HG02763 (cell line): ENCODE results near the gene PTCH1.

ENCODE experiments used
- ATAC-seq: cut with Tn5 transposase; IDR thresholded peaks from one replicate; pipeline ENCODE4 v1.9.1; 2021; ENCODE audit warnings: mild to moderate bottlenecking, moderate library complexity; ENCODE audit not compliant: unreplicated experiment

PTCH1 gene

DNA sequence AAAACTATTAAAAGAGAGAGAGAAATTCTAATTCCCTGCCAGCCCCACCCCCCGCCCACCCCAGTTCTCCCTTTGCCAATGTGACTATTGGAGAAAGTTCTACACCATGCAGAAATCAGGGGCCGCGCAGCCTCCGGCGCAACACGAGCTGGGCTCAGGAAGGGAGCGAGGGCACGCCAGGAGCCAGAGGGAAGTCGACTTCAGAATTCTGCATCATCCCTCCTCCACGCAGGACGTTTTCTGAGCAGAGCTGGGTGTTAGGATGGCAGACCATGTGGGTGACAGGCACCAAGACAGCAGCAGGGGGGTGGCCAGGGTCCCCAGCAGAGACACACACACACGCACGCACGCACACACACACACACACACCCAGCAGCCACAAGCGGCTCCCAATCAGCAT is 72.6 kb downstream of the PTCH1 start:
- ATAC-seq = no peak

DNA sequence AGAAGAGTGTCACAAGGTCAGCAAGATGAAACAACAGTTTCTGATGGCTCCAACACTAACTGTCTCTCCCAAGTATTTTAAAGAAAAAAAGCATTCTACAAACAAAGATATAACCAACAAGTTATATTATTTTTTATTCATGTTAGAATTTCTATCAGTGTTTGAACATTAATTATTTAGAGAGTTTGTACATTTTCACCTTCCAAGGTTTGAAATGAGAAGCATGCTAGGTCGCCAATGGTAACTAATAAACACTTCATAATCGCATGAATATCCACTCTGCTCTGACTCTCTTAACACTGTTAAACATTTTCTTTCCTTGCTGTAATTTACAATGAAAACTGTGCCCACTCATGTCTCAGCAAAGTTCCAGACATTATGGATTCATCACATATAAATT is 73.5 kb downstream of the PTCH1 start:
- no peak for ATAC-seq

- no peak for ATAC-seq
Observed at GRCh38 chr9:95441081-95441480, 75.7 kb downstream of the PTCH1 start.

GRCh38 chr9:95440447-95440846 is 76.3 kb downstream of the PTCH1 start:
- no peak for ATAC-seq

GRCh38 chr9:95438561-95439357 is 78.0 kb downstream of the PTCH1 start:
- ATAC-seq = no peak

GRCh38 chr9:95437559-95437958 is 79.2 kb downstream of the PTCH1 start:
- ATAC-seq = no peak

DNA sequence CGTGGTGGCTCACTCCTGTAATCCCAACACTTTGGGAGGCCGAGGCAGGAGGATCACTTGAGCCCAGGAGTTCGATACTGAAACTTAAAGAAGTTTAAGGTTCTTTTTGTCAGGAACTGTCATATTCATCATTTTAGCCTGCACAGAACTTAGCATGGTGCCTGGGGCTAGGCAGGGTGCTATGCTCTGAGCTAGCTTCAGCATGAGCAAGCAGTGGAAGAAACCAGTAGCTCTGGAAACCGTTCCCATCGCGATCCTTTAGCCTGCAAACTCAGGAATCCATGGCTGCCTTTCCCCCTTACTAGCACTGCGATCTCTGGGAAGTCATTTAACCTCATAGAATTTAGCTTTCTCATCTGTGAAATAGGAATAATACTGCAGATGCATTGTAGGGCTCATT is 80.4 kb downstream of the PTCH1 start:
- no peak for ATAC-seq

DNA sequence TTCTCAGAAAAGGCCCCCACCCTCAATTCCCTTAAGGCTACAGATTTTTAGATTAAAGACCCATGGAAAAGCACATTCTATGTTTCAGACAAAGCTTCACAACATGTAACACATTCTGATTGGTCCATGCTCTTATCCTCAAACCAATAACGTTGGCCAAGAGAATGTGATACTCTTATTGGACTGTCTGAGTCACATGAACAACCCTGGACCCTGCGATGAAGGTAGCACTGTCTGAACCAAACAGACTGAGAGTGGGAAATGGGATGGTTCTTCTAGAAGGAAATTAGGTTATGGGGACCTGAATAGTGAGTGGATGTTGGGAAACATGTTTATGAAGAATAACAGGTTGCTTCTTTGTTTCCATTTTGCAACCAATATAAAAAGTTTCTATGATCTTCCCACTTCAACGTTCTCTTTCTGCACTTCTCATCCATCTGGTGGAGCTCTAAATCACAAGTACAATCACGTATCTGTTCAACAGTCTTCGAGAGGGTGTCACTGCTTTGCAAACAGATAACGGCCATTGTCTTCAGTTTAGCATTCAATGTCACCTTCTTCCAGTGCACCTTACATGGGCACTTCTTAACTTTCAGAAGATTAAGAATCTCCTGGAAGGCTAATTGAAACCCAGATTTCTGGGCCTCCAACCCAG is 81.6 kb downstream of the PTCH1 start:
- no peak for ATAC-seq

DNA sequence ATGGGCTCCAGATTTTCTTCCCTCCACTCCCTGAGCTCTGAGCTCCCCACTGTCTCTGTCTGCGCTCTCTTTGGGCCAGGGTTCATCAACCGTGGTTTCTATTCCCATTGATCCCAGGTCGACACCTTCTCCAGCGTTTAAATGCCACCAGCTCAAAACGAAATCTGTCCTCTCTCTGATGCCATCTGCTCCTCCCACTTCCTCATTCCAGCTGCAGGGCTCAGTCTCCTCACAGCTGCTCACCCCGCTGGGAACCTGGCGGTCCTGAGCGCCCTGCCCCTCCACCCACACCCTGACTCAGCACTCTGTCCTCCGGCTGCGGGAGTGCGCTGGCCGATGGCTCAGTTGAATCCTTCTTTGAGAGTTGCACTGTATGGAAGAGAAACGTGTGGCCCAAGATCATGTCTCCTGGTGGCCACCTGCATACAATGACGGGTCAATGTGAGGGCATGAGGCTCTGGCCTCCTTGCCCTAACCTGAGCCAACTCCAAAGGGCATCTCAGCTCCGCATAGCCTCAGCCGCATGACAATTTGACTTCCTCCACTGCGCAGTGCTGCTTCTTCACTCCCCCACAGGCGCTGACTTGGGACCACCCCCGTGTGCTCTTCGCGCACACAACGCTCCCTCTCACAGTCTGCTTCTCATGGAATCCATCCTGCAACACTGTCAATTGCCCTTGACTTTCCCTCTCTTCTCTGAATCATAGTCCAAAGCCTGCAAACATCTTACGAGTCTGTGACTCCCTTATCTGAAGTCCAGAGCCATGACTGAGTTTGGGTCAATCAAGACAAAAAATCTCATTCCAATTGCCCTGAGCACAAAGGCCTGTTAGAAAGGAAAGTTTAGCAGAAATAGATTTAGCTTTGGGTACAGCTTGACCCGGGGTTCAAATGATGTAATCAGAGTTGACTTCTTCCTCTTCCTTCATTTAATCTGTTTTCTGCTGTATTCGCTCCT is 82.4 kb downstream of the PTCH1 start:
- ATAC-seq = no peak

- ATAC-seq = no peak
Observed at GRCh38 chr9:95433096-95433819, 83.5 kb downstream of the PTCH1 start.

DNA sequence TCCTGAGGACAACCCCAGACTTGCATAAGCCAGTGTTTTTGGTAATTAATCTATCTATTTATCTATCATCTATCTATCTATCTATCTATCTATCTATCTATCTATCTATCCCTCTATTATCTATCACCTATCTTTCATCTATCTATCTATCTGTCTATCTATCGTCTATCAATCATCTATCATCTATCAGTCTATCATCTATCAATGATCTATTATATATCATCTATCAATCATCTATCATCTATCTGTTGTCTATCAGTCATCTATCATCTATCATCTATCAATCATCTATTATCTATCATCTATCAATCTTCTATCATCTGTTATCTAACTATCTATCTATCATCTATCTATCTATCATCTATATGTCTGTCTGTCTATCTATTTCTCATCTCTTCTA is 85.5 kb downstream of the PTCH1 start:
- ATAC-seq = no peak

DNA sequence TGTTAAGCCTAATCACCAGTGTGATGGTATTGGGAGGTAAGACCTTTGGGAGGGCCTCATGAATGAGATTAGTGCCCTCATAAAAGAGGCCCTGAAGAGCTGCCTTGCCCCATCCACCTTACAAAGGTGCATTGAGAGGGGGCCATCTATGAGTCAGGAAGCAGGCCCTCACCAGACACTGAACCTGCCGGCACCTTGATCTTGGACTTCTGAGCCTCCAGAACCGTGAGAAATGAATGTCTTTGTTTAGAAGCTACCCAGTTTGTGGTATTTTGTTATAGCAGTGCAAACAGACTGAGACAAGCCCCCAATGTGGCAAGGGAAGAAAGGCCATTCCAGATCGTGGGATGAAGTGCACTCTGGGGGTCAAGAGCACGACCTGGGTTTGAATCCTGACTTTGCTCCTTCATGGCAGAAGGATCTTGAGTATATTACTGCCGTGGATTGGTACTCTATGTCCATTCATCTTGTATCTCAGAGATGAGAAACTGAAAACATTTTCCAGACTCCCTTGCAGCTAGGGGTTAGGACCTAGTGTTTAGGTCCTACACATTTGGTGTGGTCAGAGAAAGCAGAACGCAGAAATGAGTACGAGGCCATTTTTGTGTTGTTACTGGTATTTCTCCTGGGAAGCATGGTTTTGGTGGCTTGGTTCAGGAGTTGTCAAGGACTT is 86.7 kb downstream of the PTCH1 start:
- no peak for ATAC-seq

GRCh38 chr9:95429096-95429495 is 87.7 kb downstream of the PTCH1 start:
- no peak for ATAC-seq

- ATAC-seq = no peak
Observed at GRCh38 chr9:95425910-95426551, 90.7 kb downstream of the PTCH1 start.

DNA sequence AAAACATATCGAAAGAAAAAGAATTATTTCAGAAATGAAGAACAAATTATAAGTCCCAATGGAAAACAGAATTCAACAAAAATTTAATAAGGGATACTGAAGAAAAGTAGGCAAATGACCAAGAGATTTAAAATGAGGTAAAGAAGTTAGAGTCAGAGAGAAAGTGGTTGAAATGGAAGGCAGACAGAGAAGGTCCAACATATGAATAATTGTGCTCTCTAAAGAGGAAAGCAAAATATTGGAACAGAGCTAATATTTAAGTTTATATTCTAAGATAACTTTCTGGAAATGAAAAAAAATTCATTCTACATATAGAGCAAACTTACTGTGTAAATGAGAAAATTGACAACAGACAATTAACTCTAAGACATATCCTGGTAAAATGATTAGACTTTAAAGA is 94.1 kb downstream of the PTCH1 start:
- no peak for ATAC-seq

- no peak for ATAC-seq
Observed at GRCh38 chr9:95420518-95420917, 96.3 kb downstream of the PTCH1 start.

- no peak for ATAC-seq
Observed at GRCh38 chr9:95419444-95419843, 97.3 kb downstream of the PTCH1 start.

- no peak for ATAC-seq
Observed at GRCh38 chr9:95415158-95415557, 101.6 kb downstream of the PTCH1 start.

DNA sequence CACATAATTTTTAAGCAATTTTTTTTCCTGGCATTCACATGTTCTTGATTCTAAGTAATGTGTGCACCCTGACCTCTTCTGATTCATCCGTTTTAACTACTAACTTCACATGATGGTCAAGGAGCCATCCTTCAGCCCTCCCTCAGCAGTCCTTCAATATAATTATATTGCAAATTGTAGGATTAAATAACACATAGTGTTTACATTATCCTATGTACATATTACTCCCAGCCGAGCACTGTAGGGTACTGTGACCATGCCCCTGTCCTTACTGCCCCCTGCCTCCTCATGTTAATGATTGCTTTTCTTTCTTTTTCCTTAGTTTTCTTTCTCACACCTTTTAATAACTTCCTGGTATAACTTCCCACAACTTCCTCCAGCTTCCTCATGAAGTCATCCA is 103.0 kb downstream of the PTCH1 start:
- ATAC-seq = no peak
